ENCODE data around the gene GPATCH4. TPM values are rescaled to one million over a fixed set of nuclear protein-coding genes. Genes with fewer than 3 reads are reported as not detected.

Gene GPATCH4
- total RNA-seq, 1 donor from 2014 or later: 22.4 TPM

- TF ChIP-seq CTCF (IDR thresholded peaks at IDR 0.05): no peak
- Histone ChIP-seq H3K36me3 (no peaks in the 10 kb centered on the region), H3K4me1 (peaks cover 23% of the 10 kb centered on the region), H3K27ac (peak overlapping the region; percentile 42), H3K27me3 (peaks cover 73% of the 10 kb centered on the region), H3K4me3 (peak overlapping the region; percentile 39), H3K9me3 (no peaks in the 10 kb centered on the region)
- ATAC-seq (peak; percentile 4), DNase-seq (peak; percentile 58)
- intact Hi-C loops (cut with DNase I): loop anchor here (10.0 kb wide), 1 partner anchor 50 kb away; the partner anchor contains the start of gene NES
These were observed 23.6 kb upstream of the GPATCH4 start for GRCh38 chr1:156624814-156625435.

GRCh38 chr1:156623946-156624813, 22.9 kb upstream of the GPATCH4 start:
- Histone ChIP-seq H3K4me3 (peak overlapping the region; percentile 39), H3K27me3 (peaks cover 79% of the 10 kb centered on the region), H3K9me3 (no peaks in the 10 kb centered on the region), H3K27ac (peak overlapping the region; percentile 42), H3K36me3 (no peaks in the 10 kb centered on the region), H3K4me1 (peaks cover 23% of the 10 kb centered on the region)
- peak; percentile 64 for ATAC-seq
- peak; percentile 37 for TF ChIP-seq CTCF (IDR thresholded peaks at IDR 0.05)
- intact Hi-C loops (cut with DNase I): loop anchor here (10.0 kb wide), 1 partner anchor 51 kb away; the partner anchor contains the start of gene NES
- peak; percentile 73 for DNase-seq

GRCh38 chr1:156622581-156623297, 21.5 kb upstream of the GPATCH4 start:
- Histone ChIP-seq H3K27me3 (peaks cover 71% of the 10 kb centered on the region), H3K4me3 (no peak overlapping the region), H3K4me1 (peaks cover 23% of the 10 kb centered on the region), H3K9me3 (no peaks in the 10 kb centered on the region), H3K27ac (no peak overlapping the region), H3K36me3 (no peaks in the 10 kb centered on the region)
- intact Hi-C loops (cut with DNase I): loop anchor here (10.0 kb wide), 1 partner anchor 52 kb away; the partner anchor contains the start of gene NES
- ATAC-seq (no peak), DNase-seq (peak; percentile 25)
- no peak for TF ChIP-seq CTCF (IDR thresholded peaks at IDR 0.05)

- Histone ChIP-seq H3K27ac (no peak overlapping the region), H3K9me3 (no peaks in the 10 kb centered on the region), H3K36me3 (no peaks in the 10 kb centered on the region), H3K27me3 (peaks cover 40% of the 10 kb centered on the region), H3K4me3 (no peak overlapping the region), H3K4me1 (peaks cover 8% of the 10 kb centered on the region)
- DNase-seq (peak; percentile 11), ATAC-seq (no peak)
- intact Hi-C loops (cut with DNase I): no loop called here
- no peak for TF ChIP-seq CTCF (IDR thresholded peaks at IDR 0.05)
These were observed 18.3 kb upstream of the GPATCH4 start for GRCh38 chr1:156619582-156619955.

GRCh38 chr1:156618853-156619581, 17.7 kb upstream of the GPATCH4 start, which contains the start of gene HAPLN2:
Gene HAPLN2 (plus strand): TSS chr1:156619415. CDS start chr1:156623491, 4,076 bp downstream.
- DNase-seq: peak; percentile 35
- Histone ChIP-seq H3K9me3 (no peaks in the 10 kb centered on the region), H3K27me3 (peaks cover 34% of the 10 kb centered on the region), H3K36me3 (no peaks in the 10 kb centered on the region), H3K27ac (no peak within 1 kb of the TSS), H3K4me3 (no peak within 1 kb of the TSS), H3K4me1 (peaks cover 4% of the 10 kb centered on the region)
- peak; percentile 24 for TF ChIP-seq CTCF (IDR thresholded peaks at IDR 0.05)
- ATAC-seq: peak; percentile 29
- intact Hi-C loops (cut with DNase I): no loop called here
